ENCODE results near the gene NUTM2F.
"Not testable (repeated sequence)": the region's sequence is repeated elsewhere in the genome, so short reads cannot be mapped to it uniquely, and the experiment has no call there.

NUTM2F gene

GRCh38 chr9:94328544-94328943 is at the start of gene NUTM2F:
TSS of gene NUTM2F (minus strand) at chr9:94328644. CDS start at chr9:94328623, 21 bp downstream.
- not testable (repeated sequence) for H3K27me3 ChIP-seq (ENCODE audit: control insufficient read depth, insufficient read depth, low read length); H3K4me1 ChIP-seq (ENCODE audit: control insufficient read depth, insufficient read depth, low read length); H3K36me3 ChIP-seq (ENCODE audit: control insufficient read depth, insufficient read depth, low read length); H3K4me3 ChIP-seq (ENCODE audit: low read length); H3K9ac ChIP-seq (ENCODE audit: low read length); H3K9me3 ChIP-seq (ENCODE audit: control insufficient read depth, low read length)

GRCh38 chr9:94375197-94375596 is 46.8 kb upstream of the NUTM2F start:
- not testable (repeated sequence) for H3K9me3 ChIP-seq (ENCODE audit: control insufficient read depth, low read length); H3K9ac ChIP-seq (ENCODE audit: low read length); H3K36me3 ChIP-seq (ENCODE audit: control insufficient read depth, insufficient read depth, low read length); H3K27me3 ChIP-seq (ENCODE audit: control insufficient read depth, insufficient read depth, low read length); H3K4me3 ChIP-seq (ENCODE audit: low read length); H3K4me1 ChIP-seq (ENCODE audit: control insufficient read depth, insufficient read depth, low read length)

- not testable (repeated sequence) for H3K27me3 ChIP-seq (ENCODE audit: control insufficient read depth, insufficient read depth, low read length); H3K4me1 ChIP-seq (ENCODE audit: control insufficient read depth, insufficient read depth, low read length); H3K9me3 ChIP-seq (ENCODE audit: control insufficient read depth, low read length); H3K9ac ChIP-seq (ENCODE audit: low read length); H3K4me3 ChIP-seq (ENCODE audit: low read length); H3K36me3 ChIP-seq (ENCODE audit: control insufficient read depth, insufficient read depth, low read length)
Observed at GRCh38 chr9:94374176-94375056, 46.0 kb upstream of the NUTM2F start.

GRCh38 chr9:94373779-94374175 is 45.3 kb upstream of the NUTM2F start:
- H3K36me3 ChIP-seq (ENCODE audit: control insufficient read depth, insufficient read depth, low read length); H3K9me3 ChIP-seq (ENCODE audit: control insufficient read depth, low read length); H3K27me3 ChIP-seq (ENCODE audit: control insufficient read depth, insufficient read depth, low read length); H3K4me3 ChIP-seq (ENCODE audit: low read length); H3K9ac ChIP-seq (ENCODE audit: low read length); H3K4me1 ChIP-seq (ENCODE audit: control insufficient read depth, insufficient read depth, low read length): not testable (repeated sequence)

- H3K4me1 ChIP-seq (ENCODE audit: control insufficient read depth, insufficient read depth, low read length); H3K27me3 ChIP-seq (ENCODE audit: control insufficient read depth, insufficient read depth, low read length); H3K36me3 ChIP-seq (ENCODE audit: control insufficient read depth, insufficient read depth, low read length); H3K9ac ChIP-seq (ENCODE audit: low read length); H3K4me3 ChIP-seq (ENCODE audit: low read length); H3K9me3 ChIP-seq (ENCODE audit: control insufficient read depth, low read length): not testable (repeated sequence)
Observed at GRCh38 chr9:94370266-94370665, 41.8 kb upstream of the NUTM2F start.

GRCh38 chr9:94364093-94364614 is 35.7 kb upstream of the NUTM2F start:
- not testable (repeated sequence) for H3K4me1 ChIP-seq (ENCODE audit: control insufficient read depth, insufficient read depth, low read length); H3K9me3 ChIP-seq (ENCODE audit: control insufficient read depth, low read length); H3K27me3 ChIP-seq (ENCODE audit: control insufficient read depth, insufficient read depth, low read length); H3K9ac ChIP-seq (ENCODE audit: low read length); H3K4me3 ChIP-seq (ENCODE audit: low read length); H3K36me3 ChIP-seq (ENCODE audit: control insufficient read depth, insufficient read depth, low read length)

GRCh38 chr9:94357158-94357557 is 28.7 kb upstream of the NUTM2F start:
- not testable (repeated sequence) for H3K27me3 ChIP-seq (ENCODE audit: control insufficient read depth, insufficient read depth, low read length); H3K36me3 ChIP-seq (ENCODE audit: control insufficient read depth, insufficient read depth, low read length); H3K9ac ChIP-seq (ENCODE audit: low read length); H3K4me3 ChIP-seq (ENCODE audit: low read length); H3K4me1 ChIP-seq (ENCODE audit: control insufficient read depth, insufficient read depth, low read length); H3K9me3 ChIP-seq (ENCODE audit: control insufficient read depth, low read length)

GRCh38 chr9:94351901-94352723 is 23.7 kb upstream of the NUTM2F start:
- not testable (repeated sequence) for H3K4me3 ChIP-seq (ENCODE audit: low read length); H3K9ac ChIP-seq (ENCODE audit: low read length); H3K9me3 ChIP-seq (ENCODE audit: control insufficient read depth, low read length); H3K36me3 ChIP-seq (ENCODE audit: control insufficient read depth, insufficient read depth, low read length); H3K4me1 ChIP-seq (ENCODE audit: control insufficient read depth, insufficient read depth, low read length); H3K27me3 ChIP-seq (ENCODE audit: control insufficient read depth, insufficient read depth, low read length)

- not testable (repeated sequence) for H3K9me3 ChIP-seq (ENCODE audit: control insufficient read depth, low read length); H3K4me1 ChIP-seq (ENCODE audit: control insufficient read depth, insufficient read depth, low read length); H3K4me3 ChIP-seq (ENCODE audit: low read length); H3K36me3 ChIP-seq (ENCODE audit: control insufficient read depth, insufficient read depth, low read length); H3K27me3 ChIP-seq (ENCODE audit: control insufficient read depth, insufficient read depth, low read length); H3K9ac ChIP-seq (ENCODE audit: low read length)
Observed at GRCh38 chr9:94348754-94349153, 20.3 kb upstream of the NUTM2F start.

GRCh38 chr9:94347451-94347850 is 19.0 kb upstream of the NUTM2F start:
- H3K36me3 ChIP-seq (ENCODE audit: control insufficient read depth, insufficient read depth, low read length); H3K9me3 ChIP-seq (ENCODE audit: control insufficient read depth, low read length); H3K9ac ChIP-seq (ENCODE audit: low read length); H3K27me3 ChIP-seq (ENCODE audit: control insufficient read depth, insufficient read depth, low read length); H3K4me1 ChIP-seq (ENCODE audit: control insufficient read depth, insufficient read depth, low read length); H3K4me3 ChIP-seq (ENCODE audit: low read length): not testable (repeated sequence)

GRCh38 chr9:94341703-94342102 is 13.3 kb upstream of the NUTM2F start:
- H3K9me3 ChIP-seq (ENCODE audit: control insufficient read depth, low read length); H3K4me1 ChIP-seq (ENCODE audit: control insufficient read depth, insufficient read depth, low read length); H3K27me3 ChIP-seq (ENCODE audit: control insufficient read depth, insufficient read depth, low read length); H3K9ac ChIP-seq (ENCODE audit: low read length); H3K4me3 ChIP-seq (ENCODE audit: low read length); H3K36me3 ChIP-seq (ENCODE audit: control insufficient read depth, insufficient read depth, low read length): not testable (repeated sequence)

GRCh38 chr9:94340750-94341149 is 12.3 kb upstream of the NUTM2F start:
- not testable (repeated sequence) for H3K27me3 ChIP-seq (ENCODE audit: control insufficient read depth, insufficient read depth, low read length); H3K9ac ChIP-seq (ENCODE audit: low read length); H3K9me3 ChIP-seq (ENCODE audit: control insufficient read depth, low read length); H3K4me3 ChIP-seq (ENCODE audit: low read length); H3K36me3 ChIP-seq (ENCODE audit: control insufficient read depth, insufficient read depth, low read length); H3K4me1 ChIP-seq (ENCODE audit: control insufficient read depth, insufficient read depth, low read length)

Data from mucosa of stomach (tissue), 1 donor.